Measurements from ENCODE around the gene AGBL1. TPM values are rescaled to one million over a fixed set of nuclear protein-coding genes. Genes with fewer than 3 reads are reported as not detected.
"Not testable (repeated sequence)": the region's sequence is repeated elsewhere in the genome, so short reads cannot be mapped to it uniquely, and the experiment has no call there.

The AGBL1 gene
- polyA plus RNA-seq, 4 donors, result 0.01 to 0.04 TPM; not detected in 2

DNA sequence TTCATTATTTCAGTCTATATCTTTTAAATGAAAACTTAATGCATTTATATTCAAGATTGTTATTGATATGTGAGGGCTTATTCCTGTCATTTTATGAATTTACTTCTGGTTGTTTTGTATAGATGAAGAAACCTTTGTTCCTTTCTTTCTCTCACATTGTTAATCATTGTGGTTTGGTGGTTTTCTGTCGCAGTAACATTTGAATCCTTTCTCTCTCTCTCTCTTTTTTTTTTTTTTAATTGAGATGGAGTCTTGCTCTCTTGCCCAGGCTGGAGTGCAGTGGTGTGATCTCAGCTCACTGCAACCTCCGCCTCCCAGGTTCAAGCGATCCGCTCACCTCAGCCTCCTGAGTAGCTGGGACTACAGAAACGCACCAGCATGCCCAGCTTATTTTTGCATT, 22.1 kb downstream of the AGBL1 start:
- DNase-seq (no peak), FAIRE-seq (no peak)
- H3K27ac ChIP-seq (ENCODE audit: low read depth in 1 of 3, low read length in 2 of 3), result no peak overlapping the region
- no peak overlapping the region for H3K4me3 ChIP-seq (ENCODE audit: low read depth in 1 of 3, low read length in 3 of 3)
- H3K27me3 ChIP-seq (ENCODE audit: control insufficient read depth in 3 of 3, insufficient read depth in 3 of 3, low read length in 3 of 3), result no peaks in the 10 kb centered on the region
- H3K9me3 ChIP-seq (ENCODE audit: control insufficient read depth in 2 of 2, insufficient read depth in 1 of 2, low read depth in 1 of 2, low read length in 1 of 2), result peaks cover 0 to 3% of the 10 kb centered on the region in 2 donors
- no peaks in the 10 kb centered on the region for H3K4me1 ChIP-seq (ENCODE audit: control insufficient read depth in 3 of 3, insufficient read depth in 2 of 3, low read depth in 1 of 3, low read length in 2 of 3)
- WGBS, 3 donors, result 91 to 93% (median 92%) methylated on average over 5 of the region's 5 CpGs
- no peaks in the 10 kb centered on the region for H3K36me3 ChIP-seq (ENCODE audit: control insufficient read depth in 3 of 3, insufficient read depth in 2 of 3, low read depth in 1 of 3, low read length in 3 of 3)

DNA sequence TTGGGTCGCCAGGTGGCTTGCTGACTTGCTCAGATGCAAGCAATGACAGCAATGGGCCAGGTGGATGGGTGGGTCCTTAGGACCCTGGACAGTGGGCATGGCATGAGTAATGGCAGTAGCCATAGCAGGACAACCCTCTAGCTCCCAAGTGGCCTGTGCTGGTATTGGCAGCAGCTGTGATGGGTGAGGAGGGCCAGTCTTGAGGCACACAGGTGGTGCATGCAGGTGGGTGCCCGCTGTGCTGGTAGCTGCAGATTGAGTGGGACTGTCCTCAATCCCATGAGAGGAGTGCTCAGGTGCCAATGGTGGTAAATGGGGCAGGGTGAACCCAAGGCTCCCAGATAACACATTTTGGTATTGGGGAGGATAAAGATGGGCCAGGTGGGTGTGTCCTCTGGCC, 24.2 kb downstream of the AGBL1 start:
- H3K36me3 ChIP-seq (ENCODE audit: control insufficient read depth in 3 of 3, insufficient read depth in 2 of 3, low read depth in 1 of 3, low read length in 3 of 3), result no peaks in the 10 kb centered on the region
- H3K4me3 ChIP-seq (ENCODE audit: low read depth in 1 of 3, low read length in 3 of 3), result no peak overlapping the region
- no peaks in the 10 kb centered on the region for H3K27me3 ChIP-seq (ENCODE audit: control insufficient read depth in 3 of 3, insufficient read depth in 3 of 3, low read length in 3 of 3)
- H3K27ac ChIP-seq (ENCODE audit: low read depth in 1 of 3, low read length in 2 of 3), result no peak overlapping the region
- WGBS, 3 donors, result 66 to 89% (median 80%) methylated on average over 2 of the region's 2 CpGs
- FAIRE-seq (no peak), DNase-seq (no peak)
- H3K4me1 ChIP-seq (ENCODE audit: control insufficient read depth in 3 of 3, insufficient read depth in 2 of 3, low read depth in 1 of 3, low read length in 2 of 3), result no peaks in the 10 kb centered on the region
- H3K9me3 ChIP-seq (ENCODE audit: control insufficient read depth in 2 of 2, insufficient read depth in 1 of 2, low read depth in 1 of 2, low read length in 1 of 2), result peaks cover 0 to 3% of the 10 kb centered on the region in 2 donors

DNA sequence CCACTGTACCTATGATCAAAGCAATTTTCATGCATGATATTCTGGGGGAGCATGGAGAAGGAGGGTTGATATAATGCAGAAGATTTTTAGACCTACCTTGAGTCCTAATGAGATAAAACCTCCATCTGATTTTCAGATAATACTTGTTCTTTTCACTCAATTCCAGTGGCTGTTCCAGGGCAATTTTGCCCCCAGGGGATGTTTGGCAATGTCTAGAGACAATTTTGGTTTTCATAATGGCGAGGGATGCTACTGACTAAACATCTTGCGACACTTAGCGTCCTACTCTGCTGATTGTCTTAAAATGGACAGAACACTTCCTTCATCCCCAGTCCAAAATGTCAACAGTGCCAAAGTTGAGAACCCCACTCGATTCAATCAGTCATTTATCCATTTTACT, 26.6 kb downstream of the AGBL1 start:
- Histone ChIP-seq H3K4me1 (ENCODE audit: control insufficient read depth in 3 of 3, insufficient read depth in 2 of 3, low read depth in 1 of 3, low read length in 2 of 3) (no peaks in the 10 kb centered on the region), H3K4me3 (ENCODE audit: low read depth in 1 of 3, low read length in 3 of 3) (no peak overlapping the region), H3K9me3 (ENCODE audit: control insufficient read depth in 2 of 2, insufficient read depth in 1 of 2, low read depth in 1 of 2, low read length in 1 of 2) (peaks cover 0 to 3% of the 10 kb centered on the region in 2 donors), H3K27ac (ENCODE audit: low read depth in 1 of 3, low read length in 2 of 3) (no peak overlapping the region), H3K36me3 (ENCODE audit: control insufficient read depth in 3 of 3, insufficient read depth in 2 of 3, low read depth in 1 of 3, low read length in 3 of 3) (no peaks in the 10 kb centered on the region), H3K27me3 (ENCODE audit: control insufficient read depth in 3 of 3, insufficient read depth in 3 of 3, low read length in 3 of 3) (no peaks in the 10 kb centered on the region)
- DNase-seq (no peak), FAIRE-seq (no peak)
- WGBS, 3 donors, result 71 to 78% (median 72%) methylated on average over 4 of the region's 4 CpGs

DNA sequence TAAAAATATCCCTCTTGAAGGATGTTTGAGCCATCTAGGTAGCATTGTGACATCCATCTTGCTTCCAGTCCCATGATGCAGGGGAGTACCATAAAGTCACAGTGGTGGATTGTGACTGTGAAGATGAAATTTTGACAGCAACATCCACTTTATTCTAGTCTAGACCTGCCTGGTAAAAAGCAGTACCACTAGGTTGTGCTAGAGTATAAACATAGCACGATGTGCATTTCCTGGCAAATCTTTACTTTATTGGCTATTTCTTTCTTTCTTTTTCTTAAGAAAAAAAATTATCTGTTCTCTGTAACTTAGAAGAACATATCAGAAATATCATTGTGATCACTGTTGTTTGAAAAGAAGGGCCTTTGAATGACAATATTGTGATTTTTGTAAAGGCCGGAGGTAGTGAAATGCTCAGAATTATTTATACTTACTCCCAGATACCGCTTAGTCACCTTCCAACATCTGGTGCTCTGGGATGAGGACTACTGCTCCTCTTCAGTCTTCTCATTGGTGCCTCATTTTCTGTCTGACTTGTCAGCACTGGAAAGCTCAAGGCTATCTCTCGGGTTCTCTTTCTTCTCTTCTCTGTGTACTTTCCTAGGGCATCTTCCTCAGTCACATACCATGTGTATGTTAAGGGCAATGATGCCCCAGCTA, 35.6 kb downstream of the AGBL1 start:
- FAIRE-seq (no peak), DNase-seq (no peak)
- no peaks in the 10 kb centered on the region for H3K27me3 ChIP-seq (ENCODE audit: control insufficient read depth in 3 of 3, insufficient read depth in 3 of 3, low read length in 3 of 3)
- H3K9me3 ChIP-seq (ENCODE audit: control insufficient read depth in 2 of 2, insufficient read depth in 1 of 2, low read depth in 1 of 2, low read length in 1 of 2), result no peaks in the 10 kb centered on the region
- H3K27ac ChIP-seq (ENCODE audit: low read depth in 1 of 3, low read length in 2 of 3), result no peak overlapping the region
- H3K4me1 ChIP-seq (ENCODE audit: control insufficient read depth in 3 of 3, insufficient read depth in 2 of 3, low read depth in 1 of 3, low read length in 2 of 3), result no peaks in the 10 kb centered on the region
- H3K4me3 ChIP-seq (ENCODE audit: low read depth in 1 of 3, low read length in 3 of 3), result no peak overlapping the region
- H3K36me3 ChIP-seq (ENCODE audit: control insufficient read depth in 3 of 3, insufficient read depth in 2 of 3, low read depth in 1 of 3, low read length in 3 of 3), result no peaks in the 10 kb centered on the region
- 65 to 79% (median 76%) methylated on average over 4 of the region's 4 CpGs for WGBS, 3 donors

DNA sequence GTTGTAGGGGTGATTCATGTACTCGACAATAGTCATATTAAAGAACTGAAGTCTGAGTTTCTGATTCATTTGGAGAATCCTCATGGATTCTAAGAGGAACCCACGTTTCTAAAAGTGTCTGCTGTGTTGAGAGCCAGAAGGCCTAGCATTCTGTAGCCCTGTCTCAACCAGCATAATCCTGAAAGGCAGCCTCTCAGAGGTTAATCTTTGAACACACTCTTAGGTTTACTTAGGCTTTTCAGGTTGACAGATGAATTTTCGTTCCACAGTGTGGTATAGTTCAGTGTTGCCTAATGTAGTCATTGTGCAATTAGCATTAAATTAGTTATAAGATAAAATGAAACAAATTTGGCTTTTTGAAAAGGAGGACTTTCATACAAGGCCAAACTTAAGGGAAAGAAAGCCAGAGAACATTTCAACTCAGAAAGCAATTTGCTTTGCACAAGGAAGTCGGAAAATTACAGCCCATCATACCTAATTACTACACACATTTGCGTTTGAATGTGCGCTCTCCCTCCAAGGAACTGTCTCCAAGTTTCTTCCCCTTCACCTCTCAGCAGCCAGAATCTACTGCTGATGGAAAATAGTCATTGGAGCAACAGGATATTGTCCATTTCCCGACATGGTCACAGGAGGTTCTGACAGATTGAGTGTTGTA, 42.0 kb downstream of the AGBL1 start:
- no peaks in the 10 kb centered on the region for H3K27me3 ChIP-seq (ENCODE audit: control insufficient read depth in 3 of 3, insufficient read depth in 3 of 3, low read length in 3 of 3)
- 46 to 52% (median 51%) methylated on average over 7 of the region's 7 CpGs for WGBS, 3 donors
- H3K9me3 ChIP-seq (ENCODE audit: control insufficient read depth in 2 of 2, insufficient read depth in 1 of 2, low read depth in 1 of 2, low read length in 1 of 2), result no peaks in the 10 kb centered on the region
- no peaks in the 10 kb centered on the region for H3K36me3 ChIP-seq (ENCODE audit: control insufficient read depth in 3 of 3, insufficient read depth in 2 of 3, low read depth in 1 of 3, low read length in 3 of 3)
- FAIRE-seq (no peak), DNase-seq (no peak)
- H3K27ac ChIP-seq (ENCODE audit: low read depth in 1 of 3, low read length in 2 of 3), result no peak overlapping the region
- H3K4me1 ChIP-seq (ENCODE audit: control insufficient read depth in 3 of 3, insufficient read depth in 2 of 3, low read depth in 1 of 3, low read length in 2 of 3), result no peaks in the 10 kb centered on the region
- H3K4me3 ChIP-seq (ENCODE audit: low read depth in 1 of 3, low read length in 3 of 3), result no peak overlapping the region

DNA sequence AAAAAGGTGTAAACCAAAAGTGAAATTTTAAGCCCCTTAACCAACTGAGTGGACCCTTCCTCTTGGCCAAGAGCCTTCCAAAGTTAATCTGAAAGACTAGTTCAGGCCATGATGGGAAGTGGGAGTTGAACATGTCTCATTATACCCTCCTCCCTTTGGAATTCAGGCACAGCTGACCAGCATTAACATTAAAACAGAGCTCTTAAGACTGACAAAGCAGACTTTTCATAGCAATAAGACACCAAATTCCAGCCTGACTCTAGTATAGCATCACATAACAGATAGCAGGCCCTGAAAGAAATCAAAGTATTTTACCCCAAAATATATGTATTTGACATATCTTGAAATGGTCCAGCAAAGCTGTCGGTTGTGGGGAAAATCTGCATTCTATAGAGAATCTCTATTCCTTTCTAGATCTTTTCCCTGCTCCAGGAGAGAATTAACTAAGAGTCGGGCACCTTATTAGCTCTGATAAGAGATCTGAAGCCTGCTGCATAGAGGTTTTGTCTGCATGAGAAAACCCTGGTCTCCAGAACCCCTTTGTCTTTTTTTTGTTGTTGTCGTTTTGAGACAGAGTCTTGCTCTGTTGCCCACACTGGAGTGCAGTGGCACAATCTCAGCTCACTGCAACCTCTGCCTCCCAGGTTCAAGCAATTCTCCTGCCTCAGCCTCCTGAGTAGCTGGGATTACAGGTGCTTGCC, 43.2 kb downstream of the AGBL1 start:
- H3K9me3 ChIP-seq (ENCODE audit: control insufficient read depth in 2 of 2, insufficient read depth in 1 of 2, low read depth in 1 of 2, low read length in 1 of 2); DNase-seq; H3K4me3 ChIP-seq (ENCODE audit: low read depth in 1 of 3, low read length in 3 of 3); H3K27ac ChIP-seq (ENCODE audit: low read depth in 1 of 3, low read length in 2 of 3); H3K36me3 ChIP-seq (ENCODE audit: control insufficient read depth in 3 of 3, insufficient read depth in 2 of 3, low read depth in 1 of 3, low read length in 3 of 3); FAIRE-seq; H3K27me3 ChIP-seq (ENCODE audit: control insufficient read depth in 3 of 3, insufficient read depth in 3 of 3, low read length in 3 of 3); H3K4me1 ChIP-seq (ENCODE audit: control insufficient read depth in 3 of 3, insufficient read depth in 2 of 3, low read depth in 1 of 3, low read length in 2 of 3): not testable (repeated sequence)
- WGBS, 3 donors, result 70 to 76% (median 71%) methylated on average over 3 of the region's 3 CpGs

DNA sequence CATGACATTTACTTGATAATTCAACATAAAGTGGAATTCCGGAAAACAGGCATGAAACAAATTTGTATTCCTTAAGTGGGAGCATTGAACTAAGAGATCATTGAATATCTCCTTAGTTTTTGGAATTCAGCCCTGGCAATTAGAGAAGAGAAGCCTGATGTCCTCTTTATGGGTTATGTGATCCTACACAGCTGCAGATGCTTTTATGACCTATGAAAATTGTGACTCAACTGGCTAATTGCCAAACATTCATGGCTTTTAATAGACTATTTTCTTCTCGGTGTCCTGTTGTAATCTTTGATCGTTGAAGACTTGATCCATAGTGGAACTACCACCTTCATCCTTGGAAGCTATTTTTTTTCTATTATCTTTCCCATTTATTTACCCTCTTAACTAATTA, 46.1 kb downstream of the AGBL1 start:
- no peaks in the 10 kb centered on the region for H3K9me3 ChIP-seq (ENCODE audit: control insufficient read depth in 2 of 2, insufficient read depth in 1 of 2, low read depth in 1 of 2, low read length in 1 of 2)
- no peak overlapping the region for H3K4me3 ChIP-seq (ENCODE audit: low read depth in 1 of 3, low read length in 3 of 3)
- FAIRE-seq (no peak), DNase-seq (no peak)
- no peaks in the 10 kb centered on the region for H3K27me3 ChIP-seq (ENCODE audit: control insufficient read depth in 3 of 3, insufficient read depth in 3 of 3, low read length in 3 of 3)
- no peak overlapping the region for H3K27ac ChIP-seq (ENCODE audit: low read depth in 1 of 3, low read length in 2 of 3)
- H3K4me1 ChIP-seq (ENCODE audit: control insufficient read depth in 3 of 3, insufficient read depth in 2 of 3, low read depth in 1 of 3, low read length in 2 of 3), result no peaks in the 10 kb centered on the region
- WGBS, 3 donors, result 42 to 67% (median 44%) methylated on average over 3 of the region's 3 CpGs
- no peaks in the 10 kb centered on the region for H3K36me3 ChIP-seq (ENCODE audit: control insufficient read depth in 3 of 3, insufficient read depth in 2 of 3, low read depth in 1 of 3, low read length in 3 of 3)

DNA sequence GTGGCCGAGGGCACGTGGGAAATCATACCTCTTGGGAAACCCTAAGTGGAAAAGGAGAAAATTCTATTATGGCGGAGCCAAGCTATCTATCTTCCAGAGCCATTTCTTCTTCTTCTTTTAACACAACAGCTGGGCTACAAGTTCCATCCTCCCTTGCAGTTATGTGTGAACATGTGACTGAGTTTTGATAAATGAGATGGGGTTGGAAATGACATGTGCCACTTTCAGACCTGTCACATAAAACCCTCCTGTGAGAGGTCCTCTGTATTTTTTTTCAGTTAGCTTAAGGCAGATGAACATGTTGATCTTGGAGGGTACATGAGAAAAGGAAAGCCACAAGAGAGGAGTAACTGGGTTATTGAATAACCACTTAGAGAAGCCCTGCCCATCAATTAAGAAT, 47.9 kb downstream of the AGBL1 start:
- H3K9me3 ChIP-seq (ENCODE audit: control insufficient read depth in 2 of 2, insufficient read depth in 1 of 2, low read depth in 1 of 2, low read length in 1 of 2), result no peaks in the 10 kb centered on the region
- FAIRE-seq, result no peak
- H3K36me3 ChIP-seq (ENCODE audit: control insufficient read depth in 3 of 3, insufficient read depth in 2 of 3, low read depth in 1 of 3, low read length in 3 of 3), result no peaks in the 10 kb centered on the region
- no peak for DNase-seq
- no peak overlapping the region for H3K4me3 ChIP-seq (ENCODE audit: low read depth in 1 of 3, low read length in 3 of 3)
- no peaks in the 10 kb centered on the region for H3K4me1 ChIP-seq (ENCODE audit: control insufficient read depth in 3 of 3, insufficient read depth in 2 of 3, low read depth in 1 of 3, low read length in 2 of 3)
- H3K27me3 ChIP-seq (ENCODE audit: control insufficient read depth in 3 of 3, insufficient read depth in 3 of 3, low read length in 3 of 3), result no peaks in the 10 kb centered on the region
- 74 to 79% (median 79%) methylated on average over 3 of the region's 3 CpGs for WGBS, 3 donors
- no peak overlapping the region for H3K27ac ChIP-seq (ENCODE audit: low read depth in 1 of 3, low read length in 2 of 3)
